GM18517 (cell line): ENCODE results near the gene IL17C.
"Not testable (repeated sequence)": the region's sequence is repeated elsewhere in the genome, so short reads cannot be mapped to it uniquely, and the experiment has no call there.

Source experiments
- ATAC-seq: cut with Tn5 transposase; IDR thresholded peaks from one replicate; pipeline ENCODE4 v1.9.1; 2021; ENCODE audit warnings: mild to moderate bottlenecking, moderate library complexity; ENCODE audit not compliant: unreplicated experiment

The IL17C gene

GRCh38 chr16:88609426-88609825, 28.9 kb upstream of the IL17C start:
- ATAC-seq: not testable (repeated sequence)

GRCh38 chr16:88610080-88610479, 28.3 kb upstream of the IL17C start:
- no peak for ATAC-seq

GRCh38 chr16:88610909-88611812, 27.2 kb upstream of the IL17C start:
- no peak for ATAC-seq

- ATAC-seq: no peak
Observed at GRCh38 chr16:88613293-88613692, 25.1 kb upstream of the IL17C start.

GRCh38 chr16:88613911-88614817, 24.2 kb upstream of the IL17C start:
- no peak for ATAC-seq

- no peak for ATAC-seq
Observed at GRCh38 chr16:88614818-88615580, 23.4 kb upstream of the IL17C start.

GRCh38 chr16:88616320-88616719, 22.1 kb upstream of the IL17C start:
- ATAC-seq: no peak

- no peak for ATAC-seq
Observed at GRCh38 chr16:88616736-88617135, 21.6 kb upstream of the IL17C start.

GRCh38 chr16:88617268-88618031, 20.9 kb upstream of the IL17C start:
- no peak for ATAC-seq

- ATAC-seq: no peak
Observed at GRCh38 chr16:88618182-88618955, 20.0 kb upstream of the IL17C start.

GRCh38 chr16:88618956-88619667, 19.3 kb upstream of the IL17C start:
- ATAC-seq: no peak

GRCh38 chr16:88619859-88620815, 18.2 kb upstream of the IL17C start:
- ATAC-seq: no peak

GRCh38 chr16:88622125-88622524, 16.2 kb upstream of the IL17C start:
- no peak for ATAC-seq

GRCh38 chr16:88622866-88623265, 15.5 kb upstream of the IL17C start:
- ATAC-seq: no peak

- no peak for ATAC-seq
Observed at GRCh38 chr16:88623858-88624257, 14.5 kb upstream of the IL17C start.

- no peak for ATAC-seq
Observed at GRCh38 chr16:88624481-88624880, 13.9 kb upstream of the IL17C start.

- ATAC-seq: no peak
Observed at GRCh38 chr16:88624977-88625576, 13.3 kb upstream of the IL17C start.
